Measurements from ENCODE around the gene RTN4RL1.

Gene RTN4RL1

GRCh38 chr17:2044263-2044894 lies 19.2 kb upstream of the RTN4RL1 start:
- no peak for DNase-seq (ENCODE audit: low read depth, low spot score)
- CTCF ChIA-PET, result interaction anchor here (0.7 to 2.5 kb wide), 8 partner anchors 10 to 200 kb away, joined by 3 to 11 read pairs (median 4); partner anchors contain the start of gene HIC1
- no peak for TF ChIP-seq CTCF (IDR thresholded peaks at IDR 0.05; ENCODE audit: insufficient read depth, low read length, missing control alignments)
- H3K4me3 ChIP-seq (ENCODE audit: low read depth, low read length), result no peak overlapping the region
- POLR2A ChIA-PET, result interaction anchor here (0.6 to 1.8 kb wide), 3 partner anchors 186 to 328 kb away, joined by 3 read pairs; no protein-coding TSS in a partner anchor

- CTCF ChIA-PET, result interaction anchor here (0.8 to 1.8 kb wide), 5 partner anchors 11 to 201 kb away, joined by 4 to 11 read pairs (median 5); partner anchors contain the start of gene HIC1
- POLR2A ChIA-PET, result interaction anchor here (1.0 to 1.8 kb wide), 3 partner anchors 9 to 328 kb away, joined by 3 to 4 read pairs (median 3); no protein-coding TSS in a partner anchor
- no peak for TF ChIP-seq CTCF (IDR thresholded peaks at IDR 0.05; ENCODE audit: insufficient read depth, low read length, missing control alignments)
- DNase-seq (ENCODE audit: low read depth, low spot score), result no peak
- H3K4me3 ChIP-seq (ENCODE audit: low read depth, low read length), result no peak overlapping the region
Measured at GRCh38 chr17:2043785-2044184, 18.7 kb upstream of the RTN4RL1 start.

DNA sequence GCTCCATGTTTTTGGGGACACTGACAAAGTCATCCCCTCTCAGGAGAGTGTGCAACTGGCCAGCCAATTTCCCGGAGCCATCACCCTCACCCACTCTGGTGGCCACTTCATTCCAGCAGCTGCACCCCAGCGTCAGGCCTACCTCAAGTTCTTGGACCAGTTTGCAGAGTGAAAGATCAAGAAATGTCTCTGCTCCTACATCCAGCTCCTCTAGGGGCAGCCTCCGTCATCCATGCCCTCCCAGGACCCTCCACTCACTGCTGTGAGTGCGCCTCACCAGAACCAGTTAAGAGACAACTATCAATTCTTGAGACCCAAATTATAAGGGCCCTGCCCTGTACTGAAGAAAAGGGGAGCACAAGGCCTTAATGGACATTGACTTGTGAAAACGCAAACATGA lies 17.8 kb upstream of the RTN4RL1 start:
- peak overlapping the region; percentile 81 for H3K4me3 ChIP-seq (ENCODE audit: low read depth, low read length)
- no peak for TF ChIP-seq CTCF (IDR thresholded peaks at IDR 0.05; ENCODE audit: insufficient read depth, low read length, missing control alignments)
- POLR2A ChIA-PET, result interaction anchor here (1.0 kb wide), 1 partner anchor 8 kb away, joined by 4 read pairs; no protein-coding TSS in a partner anchor
- CTCF ChIA-PET, result interaction anchor here (1.1 to 6.0 kb wide), 4 partner anchors 12 to 202 kb away, joined by 5 to 56 read pairs (median 13); partner anchors contain the start of gene DPH1
- DNase-seq (ENCODE audit: low read depth, low spot score), result no peak

DNA sequence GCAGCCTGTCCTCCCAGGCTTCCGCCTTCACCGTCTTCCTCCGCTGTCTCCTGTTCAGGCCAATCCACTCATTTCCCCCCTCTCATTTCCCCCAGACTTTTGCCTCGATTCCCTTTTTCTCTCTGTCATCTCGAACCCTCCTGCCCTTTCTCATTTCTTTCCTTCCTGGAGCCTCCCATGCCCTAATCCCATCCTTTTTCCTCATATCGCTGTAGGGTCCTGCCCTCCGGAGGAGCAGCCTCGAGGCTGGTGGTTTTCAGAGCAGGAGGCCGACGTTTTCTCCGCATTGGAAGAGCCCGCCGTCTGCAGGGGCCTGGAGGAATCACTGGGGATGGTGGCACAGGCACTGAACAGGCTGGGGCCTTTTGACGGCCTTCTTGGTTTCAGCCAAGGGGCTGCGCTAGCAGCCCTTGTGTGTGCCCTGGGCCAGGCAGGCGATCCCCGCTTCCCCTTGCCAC lies 17.3 kb upstream of the RTN4RL1 start:
- ChIA-PET POLR2A (no interaction called here), CTCF (interaction anchor here (1.2 to 6.0 kb wide), 6 partner anchors 11 to 202 kb away, joined by 3 to 56 read pairs (median 11); partner anchors contain the start of gene DPH1)
- TF ChIP-seq CTCF (IDR thresholded peaks at IDR 0.05; ENCODE audit: insufficient read depth, low read length, missing control alignments), result peak; percentile 46
- H3K4me3 ChIP-seq (ENCODE audit: low read depth, low read length), result peak overlapping the region; percentile 81
- DNase-seq (ENCODE audit: low read depth, low spot score), result no peak

GRCh38 chr17:2041561-2042389 lies 16.6 kb upstream of the RTN4RL1 start, which contains the start of gene OVCA2:
TSS of gene OVCA2 (plus strand) at chr17:2042022. CDS start at chr17:2042048, 26 bp downstream.
- TF ChIP-seq CTCF (IDR thresholded peaks at IDR 0.05; ENCODE audit: insufficient read depth, low read length, missing control alignments), result peak; percentile 81
- CTCF ChIA-PET, result interaction anchor here (0.6 to 6.0 kb wide), 10 partner anchors 11 to 392 kb away, joined by 3 to 56 read pairs (median 5); partner anchors contain the start of genes DPH1, HIC1, RILP and RTN4RL1
- no peak for DNase-seq (ENCODE audit: low read depth, low spot score)
- POLR2A ChIA-PET, result interaction anchor here (1.0 kb wide), 1 partner anchor 8 kb away, joined by 4 read pairs; no protein-coding TSS in a partner anchor
- peak within 1 kb of the TSS; percentile 81 for H3K4me3 ChIP-seq (ENCODE audit: low read depth, low read length)

Data from AG04449 (cell line).